HT1080 (cell line): Measurements from ENCODE around the gene IL12RB1. TPM values are rescaled to one million over a fixed set of nuclear protein-coding genes. Genes with fewer than 3 reads are reported as not detected.

ENCODE experiments used
- DNase-seq: peaks from one replicate; pipeline ENCODE4 v3.0.0-alpha.2; 2015; ENCODE audit warnings: low read depth
- total RNA-seq: library from RNA; depleted of rRNA; stranded (reverse); fragments of >200 nt; shearing (Covaris generic); gene quantifications from 2 replicates; pipeline ENCODE4 v1.2.3, GENCODE V29; 2014; rRNA removed

IL12RB1 gene
- total RNA-seq, 1 experiment from 2014 or later, result 1.0 TPM

DNA sequence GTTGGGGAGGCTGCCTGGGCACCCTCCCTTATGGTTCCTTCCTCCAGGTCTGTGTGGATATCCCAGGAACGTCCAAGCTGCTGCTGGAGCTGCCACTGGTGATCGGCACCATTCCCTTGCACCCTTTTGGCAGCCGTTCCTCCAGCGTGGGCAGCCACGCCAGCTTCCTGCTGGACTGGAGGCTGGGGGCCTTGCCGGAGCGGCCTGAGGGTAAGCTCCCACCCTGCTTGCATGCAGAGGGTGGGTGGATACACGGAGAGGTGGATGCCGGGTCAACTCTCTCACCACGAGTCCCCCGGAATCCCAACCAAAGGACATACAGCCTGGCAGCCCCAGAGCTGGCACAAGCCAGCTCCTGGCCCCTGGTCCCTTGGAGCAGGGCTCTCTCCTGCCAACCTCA lies 76.6 kb downstream of the IL12RB1 start:
- no peak for DNase-seq

DNA sequence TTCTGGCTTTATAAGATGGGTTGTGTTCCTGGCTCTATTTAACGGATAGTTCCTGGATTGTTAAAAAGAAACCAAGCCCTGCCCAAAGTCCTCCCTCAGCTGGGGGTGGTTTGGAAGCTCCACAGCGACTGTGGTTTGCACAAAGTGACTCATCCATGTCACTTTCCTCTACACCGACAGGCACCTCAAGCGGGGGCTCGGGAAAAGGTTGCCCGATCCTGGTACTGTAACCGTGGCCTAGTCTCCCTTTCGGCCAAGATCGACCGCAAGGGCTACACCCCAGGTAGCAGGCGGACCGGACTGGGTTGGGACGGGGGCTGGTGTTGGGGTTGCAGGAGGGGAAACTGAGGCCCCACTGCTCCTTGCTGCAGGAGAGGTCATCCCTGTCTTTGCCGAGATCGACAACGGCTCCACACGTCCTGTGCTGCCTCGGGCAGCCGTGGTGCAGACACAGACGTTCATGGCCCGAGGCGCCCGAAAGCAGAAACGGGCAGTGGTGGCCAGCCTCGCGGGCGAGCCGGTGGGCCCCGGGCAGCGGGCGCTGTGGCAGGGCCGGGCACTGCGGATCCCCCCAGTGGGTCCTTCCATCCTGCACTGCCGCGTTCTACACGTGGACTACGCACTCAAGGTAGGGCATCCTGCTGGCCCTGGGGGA lies 77.2 kb downstream of the IL12RB1 start:
- DNase-seq, result peak; percentile 23

Other genes starting within 250 kb of the IL12RB1 start
- 0.06 TPM in 1 of 2 replicates, not detected in the other for gene JAK3, start 239.0 kb downstream of the IL12RB1 start, total RNA-seq
- gene RPL18A, start 227.0 kb downstream of the IL12RB1 start, total RNA-seq, result 2,013 and 2,102 TPM in 2 replicates
- gene SLC5A5, start 215.0 kb downstream of the IL12RB1 start, total RNA-seq, result not detected in 2 replicates
- gene CCDC124, start 153.9 kb downstream of the IL12RB1 start, total RNA-seq, result 50.8 and 70.0 TPM in 2 replicates
- gene KCNN1, start 119.8 kb downstream of the IL12RB1 start, total RNA-seq, result not detected in 2 replicates
- 8.7 and 10.3 TPM in 2 replicates for gene ARRDC2, start 78.8 kb downstream of the IL12RB1 start, total RNA-seq
- gene MAST3, start 10.8 kb upstream of the IL12RB1 start, total RNA-seq, result 1.4 and 2.3 TPM in 2 replicates
- 17.5 and 21.1 TPM in 2 replicates for gene PIK3R2, start 66.2 kb upstream of the IL12RB1 start, total RNA-seq
- gene IFI30, start 86.9 kb upstream of the IL12RB1 start, total RNA-seq, result 1.5 and 2.3 TPM in 2 replicates
- gene MPV17L2, start 106.3 kb upstream of the IL12RB1 start, total RNA-seq, result 17.0 and 23.4 TPM in 2 replicates
- 1.3 and 2.4 TPM in 2 replicates for gene RAB3A, start 117.1 kb upstream of the IL12RB1 start, total RNA-seq
- gene PDE4C, start 139.5 kb upstream of the IL12RB1 start, total RNA-seq, result 0.13 TPM in 1 of 2 replicates, not detected in the other
- not detected in 2 replicates for gene IQCN, start 187.5 kb upstream of the IL12RB1 start, total RNA-seq
- gene JUND, start 194.7 kb upstream of the IL12RB1 start, total RNA-seq, result 55.4 and 64.5 TPM in 2 replicates
- 456 and 535 TPM in 2 replicates for gene LSM4, start 236.1 kb upstream of the IL12RB1 start, total RNA-seq